GM12892 (cell line): ENCODE data around the gene PEX10.

Experiments
- POLR2A ChIP-seq: IDR thresholded peaks from 2 replicates; pipeline ENCODE4 v1.6.1; 2011; ENCODE audit warnings: low read depth, low read length, control low read depth
- TAF1 ChIP-seq: IDR thresholded peaks from 2 replicates; pipeline ENCODE4 v1.6.1; 2011; ENCODE audit warnings: low read depth, mild to moderate bottlenecking, control low read depth, low read length, borderline replicate concordance

DNA sequence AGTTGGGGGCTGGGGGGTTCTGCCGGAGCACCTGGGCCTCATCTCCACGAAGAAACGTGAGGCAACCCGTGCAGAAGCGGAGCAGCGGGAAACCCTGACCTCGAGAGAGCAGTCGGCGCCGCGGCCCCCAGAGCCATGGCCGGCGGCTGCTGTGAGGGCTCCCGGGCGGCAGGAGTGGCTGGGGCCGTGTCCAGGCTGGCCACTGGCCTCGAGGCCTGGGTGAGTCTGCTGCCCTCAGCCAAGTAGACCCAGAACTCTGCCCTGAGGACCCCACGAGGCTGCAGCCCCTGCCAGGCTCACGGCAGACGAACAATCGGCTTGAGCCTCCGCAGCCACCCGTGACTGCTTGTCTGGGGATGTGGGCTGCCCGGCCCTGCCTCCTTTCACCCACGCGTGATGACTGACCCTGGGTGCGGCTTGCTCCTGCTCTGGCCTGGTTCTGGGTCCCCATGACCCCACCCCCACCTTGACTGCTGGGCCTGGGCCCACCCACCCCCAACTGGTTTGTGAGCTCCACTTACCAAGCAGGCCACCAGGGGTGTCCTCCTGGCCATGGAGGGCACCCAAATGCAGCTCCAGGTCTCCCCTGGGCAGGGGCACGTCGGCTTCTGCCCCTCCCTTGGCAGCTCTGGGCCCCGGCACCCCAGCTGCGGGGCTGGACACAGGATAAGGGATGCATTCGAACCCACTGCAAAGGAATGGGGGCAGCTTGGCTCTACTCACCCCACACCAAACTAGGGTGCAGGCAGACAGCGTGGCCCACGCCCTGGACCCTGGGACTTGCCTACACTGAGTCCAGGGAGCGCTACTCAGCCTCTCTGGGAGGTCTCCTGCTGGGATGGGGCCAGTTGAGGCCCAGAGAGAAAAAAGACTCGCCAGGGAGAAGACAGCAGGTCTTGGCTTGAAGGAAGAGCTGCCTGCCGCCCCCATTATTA is 55.2 kb downstream of the PEX10 start:
- TF ChIP-seq POLR2A (no peak), TAF1 (no peak)
